Measurements from ENCODE around the gene ANKRD6.

DNA sequence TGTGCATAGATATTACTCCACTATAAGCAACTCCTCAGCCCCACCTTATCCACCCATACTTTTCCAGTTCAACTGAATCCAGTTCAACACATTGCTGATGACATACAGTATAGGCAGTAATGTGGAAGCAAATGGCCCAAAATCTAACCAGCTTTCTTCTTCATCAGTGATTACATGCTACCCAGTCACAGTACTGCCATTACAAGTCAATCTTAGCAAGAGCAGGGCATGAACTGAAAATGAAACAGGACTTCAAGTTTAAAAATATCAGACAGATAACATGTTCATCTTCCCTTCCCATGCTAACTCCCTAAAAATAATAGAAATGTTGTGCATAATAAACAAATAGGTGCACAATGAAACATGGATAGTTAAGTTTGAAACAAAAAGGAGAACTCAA is 40.1 kb upstream of the ANKRD6 start:
- TF ChIP-seq, protein P1, sequence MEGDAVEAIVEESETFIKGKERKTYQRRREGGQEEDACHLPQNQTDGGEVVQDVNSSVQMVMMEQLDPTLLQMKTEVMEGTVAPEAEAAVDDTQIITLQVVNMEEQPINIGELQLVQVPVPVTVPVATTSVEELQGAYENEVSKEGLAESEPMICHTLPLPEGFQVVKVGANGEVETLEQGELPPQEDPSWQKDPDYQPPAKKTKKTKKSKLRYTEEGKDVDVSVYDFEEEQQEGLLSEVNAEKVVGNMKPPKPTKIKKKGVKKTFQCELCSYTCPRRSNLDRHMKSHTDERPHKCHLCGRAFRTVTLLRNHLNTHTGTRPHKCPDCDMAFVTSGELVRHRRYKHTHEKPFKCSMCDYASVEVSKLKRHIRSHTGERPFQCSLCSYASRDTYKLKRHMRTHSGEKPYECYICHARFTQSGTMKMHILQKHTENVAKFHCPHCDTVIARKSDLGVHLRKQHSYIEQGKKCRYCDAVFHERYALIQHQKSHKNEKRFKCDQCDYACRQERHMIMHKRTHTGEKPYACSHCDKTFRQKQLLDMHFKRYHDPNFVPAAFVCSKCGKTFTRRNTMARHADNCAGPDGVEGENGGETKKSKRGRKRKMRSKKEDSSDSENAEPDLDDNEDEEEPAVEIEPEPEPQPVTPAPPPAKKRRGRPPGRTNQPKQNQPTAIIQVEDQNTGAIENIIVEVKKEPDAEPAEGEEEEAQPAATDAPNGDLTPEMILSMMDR (IDR thresholded peaks at IDR 0.05; ENCODE audit: insufficient read depth, low read depth, low read length), result no peak
- TF ChIP-seq EZH2 (IDR thresholded peaks at IDR 0.05; ENCODE audit: insufficient read depth, low read length), result no peak

All from astrocyte (in vitro differentiated cells and primary cell).